H1 (cell line): ENCODE results near the gene FAN1. TPM values are rescaled to one million over a fixed set of nuclear protein-coding genes. Genes with fewer than 3 reads are reported as not detected.

Experiments
- polyA plus RNA-seq, 7 experiments: library from polyadenylated mRNA; depleted of rRNA in 3 of 7; stranded (reverse) in 5 of 7; unstranded in 2 of 7; fragments of >200 nt in 5 of 7; fragments of 200-250 nt in 2 of 7; gene quantifications; 1 replicate in 5 of 7; 2 replicates in 1 of 7; 4 replicates in 1 of 7; pipeline versions ENCODE4 v1.2.1 to v1.2.3, GENCODE V29; 2011 to 2013; ENCODE audit warnings: missing spikeins in 2 of 7, mixed read lengths in 2 of 7
- total RNA-seq: library from RNA; stranded (reverse); fragmentation: NEBNext Ultra II Directional; extraction: Animal tissue kit (Norgen Biotek cat#: 25700); gene quantifications from 2 replicates; pipeline ENCODE4 v1.2.1, GENCODE V29; 2021
- TF ChIP-seq, protein P1 (sequence below), 3 experiments: IDR thresholded peaks; 1 replicate in 2 of 3; 2 replicates in 1 of 3; pipeline versions ENCODE4 v1.5.1 to v1.6.1; 2011; ENCODE audit warnings: low read length in 3 of 3, mild to moderate bottlenecking in 3 of 3, inconsistent platforms in 2 of 3, low read depth in 1 of 3, moderate library complexity in 1 of 3; ENCODE audit not compliant: insufficient read depth in 1 of 3; ENCODE audit errors: control extremely low read depth in 1 of 3

FAN1 gene
- total and polyA plus RNA-seq, 2 of the 8 experiments (the other 6 are each of a cell fraction or from before 2014, with no cell fraction given): 8.6 to 24.9 TPM

DNA sequence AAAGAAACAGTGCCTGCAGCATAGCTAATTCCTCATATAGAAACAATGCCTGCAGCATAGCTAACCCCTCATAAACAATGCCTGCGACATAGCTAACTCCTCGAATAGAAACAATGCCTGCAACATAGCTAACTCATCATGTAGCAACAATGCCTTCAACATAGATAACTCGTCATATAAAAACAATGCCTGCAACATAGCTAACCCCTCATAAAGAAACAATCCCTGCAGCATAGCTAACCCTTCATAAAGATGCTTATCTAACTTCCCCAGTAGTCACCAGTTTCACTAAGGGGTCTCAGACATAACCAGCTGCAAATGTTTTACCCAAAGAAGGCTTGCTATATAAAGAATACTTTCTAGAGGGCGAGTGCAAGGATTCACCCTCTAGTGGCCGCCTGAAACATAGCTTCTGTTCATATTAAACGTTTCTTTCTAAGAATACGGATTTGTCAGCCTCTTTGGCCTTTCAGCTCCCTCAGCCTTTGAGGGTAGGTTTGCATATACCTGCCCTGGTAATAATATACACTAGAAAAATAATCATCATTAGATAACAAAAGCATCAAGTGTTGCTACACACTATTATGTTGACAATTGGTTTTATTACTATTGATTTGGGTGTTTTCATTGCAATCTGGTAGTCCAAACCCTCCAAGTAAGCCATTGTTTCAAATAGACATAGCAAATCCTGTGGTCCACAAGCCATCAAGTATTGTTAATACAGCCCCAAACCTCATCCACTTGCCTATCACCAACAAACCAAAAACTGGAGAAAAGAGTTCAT lies 44.4 kb upstream of the FAN1 start (continued):
- TF ChIP-seq, protein P1, sequence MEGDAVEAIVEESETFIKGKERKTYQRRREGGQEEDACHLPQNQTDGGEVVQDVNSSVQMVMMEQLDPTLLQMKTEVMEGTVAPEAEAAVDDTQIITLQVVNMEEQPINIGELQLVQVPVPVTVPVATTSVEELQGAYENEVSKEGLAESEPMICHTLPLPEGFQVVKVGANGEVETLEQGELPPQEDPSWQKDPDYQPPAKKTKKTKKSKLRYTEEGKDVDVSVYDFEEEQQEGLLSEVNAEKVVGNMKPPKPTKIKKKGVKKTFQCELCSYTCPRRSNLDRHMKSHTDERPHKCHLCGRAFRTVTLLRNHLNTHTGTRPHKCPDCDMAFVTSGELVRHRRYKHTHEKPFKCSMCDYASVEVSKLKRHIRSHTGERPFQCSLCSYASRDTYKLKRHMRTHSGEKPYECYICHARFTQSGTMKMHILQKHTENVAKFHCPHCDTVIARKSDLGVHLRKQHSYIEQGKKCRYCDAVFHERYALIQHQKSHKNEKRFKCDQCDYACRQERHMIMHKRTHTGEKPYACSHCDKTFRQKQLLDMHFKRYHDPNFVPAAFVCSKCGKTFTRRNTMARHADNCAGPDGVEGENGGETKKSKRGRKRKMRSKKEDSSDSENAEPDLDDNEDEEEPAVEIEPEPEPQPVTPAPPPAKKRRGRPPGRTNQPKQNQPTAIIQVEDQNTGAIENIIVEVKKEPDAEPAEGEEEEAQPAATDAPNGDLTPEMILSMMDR (IDR thresholded peaks at IDR 0.05; ENCODE audit: control extremely low read depth in 1 of 3, insufficient read depth in 1 of 3, low read depth in 1 of 3, low read length in 3 of 3): peak in 2 of 3 experiments; percentile 49 to 71; a peak in 2 of 4 replicates
